ENCODE data around the gene C1QTNF4. TPM values are rescaled to one million over a fixed set of nuclear protein-coding genes. Genes with fewer than 3 reads are reported as not detected.
"Not testable (repeated sequence)": the region's sequence is repeated elsewhere in the genome, so short reads cannot be mapped to it uniquely, and the experiment has no call there.

The C1QTNF4 gene
- total RNA-seq (1 to 10 TPM in 3 of 5 donors, under 1 TPM in 2; 0.53 to 2.0 (median 1.5) TPM), total RNA-seq (0 to 0.50 (median 0.10) reads per million in 29 experiments)
- 0.13 TPM for total RNA-seq (2013)

DNA sequence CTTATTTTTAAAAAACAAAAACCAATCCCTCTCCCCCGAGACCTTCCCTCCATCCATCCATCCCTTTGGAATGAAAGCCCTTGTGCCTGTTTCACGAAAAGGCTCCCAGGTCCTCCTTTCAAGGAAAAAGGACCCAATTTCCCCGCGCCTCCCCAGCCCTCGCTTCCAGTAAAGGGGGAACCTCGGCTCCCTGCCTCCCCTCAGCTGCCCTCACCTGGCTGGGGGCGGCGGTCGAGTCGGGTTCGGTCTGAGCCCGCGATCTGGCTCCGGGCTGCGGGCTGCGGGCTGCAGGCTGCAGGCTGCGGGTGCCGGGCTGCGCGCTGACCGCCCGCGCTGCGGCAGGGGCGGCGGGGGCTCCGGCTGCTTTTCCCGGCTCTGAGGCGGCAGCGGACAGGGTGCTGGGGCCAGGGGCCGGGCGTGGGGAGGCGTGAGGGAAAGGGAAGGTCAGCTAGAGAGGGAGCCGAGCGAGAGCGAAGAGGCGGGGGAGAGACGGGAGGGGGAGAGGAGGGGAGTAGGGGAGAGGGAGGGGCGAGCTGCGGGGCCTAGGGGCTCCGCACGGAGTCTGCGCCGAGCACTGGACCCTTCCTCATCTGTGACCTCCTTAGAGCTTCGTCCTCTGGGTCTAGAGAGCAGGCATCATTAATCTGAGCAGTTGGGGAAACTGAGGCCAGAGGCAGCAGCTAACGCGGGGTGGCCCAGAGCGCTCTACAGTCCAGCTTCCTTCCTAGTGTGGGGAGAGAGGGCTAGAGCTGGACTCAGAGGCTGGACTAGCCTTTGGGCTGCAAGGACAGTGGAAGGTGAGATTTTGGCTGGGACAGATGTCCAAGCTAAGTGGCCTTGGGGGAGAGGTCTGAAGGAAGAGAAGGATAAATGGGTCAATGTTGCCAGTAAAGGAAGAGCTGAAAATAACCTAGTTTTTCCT is at the start of gene C1QTNF4:
C1QTNF4 (minus strand) TSS at position 478 of the 922 bp plus-strand sequence. CDS start 3,601 bp downstream, outside the sequence.
- H3K4me3 ChIP-seq (ENCODE audit: control insufficient read depth in 1 of 2, extremely low read depth in 1 of 2, low read length in 1 of 2): no peak within 1 kb of the TSS
- ATAC-seq (replicated peaks in 1 of 4): no peak
- no peak for DNase-seq
- POLR2A ChIA-PET: no interaction called here
- CTCF ChIA-PET: no interaction called here
- no peaks in the 10 kb centered on the region for H3K36me3 ChIP-seq (ENCODE audit: control insufficient read depth in 2 of 2, extremely low read depth in 1 of 2, insufficient read depth in 1 of 2, low read length in 1 of 2)
- H3K27ac ChIP-seq (ENCODE audit: low read length): no peak within 1 kb of the TSS
- no peaks in the 10 kb centered on the region for H3K9me3 ChIP-seq
- no peaks in the 10 kb centered on the region for H3K9me3 Mint-ChIP-seq
- no peak within 1 kb of the TSS for H3K27ac Mint-ChIP-seq
- H3K36me3 Mint-ChIP-seq: no peaks in the 10 kb centered on the region
- H3K27me3 Mint-ChIP-seq: peaks cover 23 to 36% of the 10 kb centered on the region in 2 donors
- peaks cover 0 to 45% of the 10 kb centered on the region in 2 experiments for H3K27me3 ChIP-seq (replicated peaks in 1 of 2; ENCODE audit: control insufficient read depth in 2 of 2, extremely low read depth in 1 of 2, insufficient read depth in 2 of 2, low read length in 1 of 2)
- H3K4me1 Mint-ChIP-seq: peaks cover 0 to 10% (median 5%) of the 10 kb centered on the region in 3 donors
- peaks cover 0 to 15% of the 10 kb centered on the region in 2 experiments for H3K4me1 ChIP-seq (ENCODE audit: control insufficient read depth in 1 of 2, extremely low read depth in 1 of 2, insufficient read depth in 2 of 2, low read length in 2 of 2)
- H3K4me3 Mint-ChIP-seq: peak within 1 kb of the TSS in 1 of 3 donors; percentile 35
- 6% methylated on average over 45 of the region's 48 CpGs for WGBS (ENCODE audit: insufficient coverage)

DNA sequence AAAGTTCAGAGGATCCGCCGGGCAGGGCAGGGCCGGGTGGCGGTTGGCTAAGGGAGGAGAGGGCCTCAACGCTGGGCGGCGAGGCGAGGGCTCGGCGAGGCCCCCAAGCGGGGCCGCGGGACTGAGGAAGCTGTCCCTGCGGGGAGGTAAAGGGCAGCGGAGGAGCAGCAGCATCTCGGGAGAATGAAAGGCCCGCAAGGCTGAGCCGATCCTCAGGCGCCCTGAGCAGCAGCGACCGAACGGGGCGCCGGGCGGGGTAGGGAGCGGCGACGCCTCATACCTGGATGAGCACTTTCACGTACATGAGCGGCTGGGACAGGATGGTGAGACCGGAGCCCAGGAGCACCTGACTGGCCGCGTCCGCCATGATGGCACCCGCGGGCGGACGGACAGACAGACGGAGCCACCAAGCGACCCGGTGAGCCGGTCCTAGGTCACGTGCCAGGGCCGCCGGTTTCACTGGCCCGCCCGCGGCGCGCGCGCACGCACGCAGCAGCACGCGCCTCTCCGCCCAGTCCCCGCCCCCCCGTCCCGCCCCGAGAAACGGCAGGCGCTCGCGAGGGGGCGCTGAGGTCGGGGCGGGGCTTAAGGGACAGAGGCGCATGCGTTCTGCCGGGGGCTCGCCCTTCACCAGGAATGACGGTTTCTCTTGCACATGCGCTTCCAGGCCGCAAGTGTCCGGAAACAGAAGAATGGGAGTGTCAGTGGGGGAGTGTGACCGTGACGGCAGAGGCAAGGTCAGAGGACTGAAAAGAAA is 48.1 kb upstream of the C1QTNF4 start, which contains the start of gene MTCH2:
MTCH2 (minus strand) TSS at position 461 of the 757 bp plus-strand sequence; CDS start at position 367, 94 bp downstream.
- no peaks in the 10 kb centered on the region for H3K27me3 ChIP-seq (replicated peaks in 1 of 2; ENCODE audit: control insufficient read depth in 2 of 2, extremely low read depth in 1 of 2, insufficient read depth in 2 of 2, low read length in 1 of 2)
- DNase-seq (peak; percentile 87 to 98 (median 92)), ATAC-seq (replicated peaks in 1 of 4) (peak; percentile 89 to 95 (median 91))
- H3K27me3 Mint-ChIP-seq: no peaks in the 10 kb centered on the region
- ChIA-PET CTCF (interaction anchor here in 1 of 2 donors (0.5 kb wide), 1 partner anchor 33 kb away, joined by 6 read pairs; no protein-coding TSS in a partner anchor), POLR2A (interaction anchor here in 1 of 2 donors (0.6 kb wide), 1 partner anchor 1795 kb away, joined by 6 read pairs; no protein-coding TSS in a partner anchor)
- peak within 1 kb of the TSS; percentile 88 for H3K27ac ChIP-seq (ENCODE audit: low read length)
- no peaks in the 10 kb centered on the region for H3K9me3 ChIP-seq
- peak within 1 kb of the TSS; percentile 78 to 99 for H3K4me3 ChIP-seq (ENCODE audit: control insufficient read depth in 1 of 2, extremely low read depth in 1 of 2, low read length in 1 of 2)
- under 1% methylated on average over 78 of the region's 78 CpGs for WGBS (ENCODE audit: insufficient coverage)
- H3K27ac Mint-ChIP-seq: peak within 1 kb of the TSS; percentile 92 to 96
- peaks cover 8 to 24% of the 10 kb centered on the region in 2 experiments for H3K4me1 ChIP-seq (ENCODE audit: control insufficient read depth in 1 of 2, extremely low read depth in 1 of 2, insufficient read depth in 2 of 2, low read length in 2 of 2)
- H3K36me3 ChIP-seq (ENCODE audit: control insufficient read depth in 2 of 2, extremely low read depth in 1 of 2, insufficient read depth in 1 of 2, low read length in 1 of 2): peaks cover 0 to 8% of the 10 kb centered on the region in 2 donors
- peaks cover 16% of the 10 kb centered on the region for H3K36me3 Mint-ChIP-seq
- peak within 1 kb of the TSS; percentile 90 to 96 (median 92) for H3K4me3 Mint-ChIP-seq
- H3K9me3 Mint-ChIP-seq: no peaks in the 10 kb centered on the region
- peaks cover 19 to 32% (median 28%) of the 10 kb centered on the region in 3 donors for H3K4me1 Mint-ChIP-seq

DNA sequence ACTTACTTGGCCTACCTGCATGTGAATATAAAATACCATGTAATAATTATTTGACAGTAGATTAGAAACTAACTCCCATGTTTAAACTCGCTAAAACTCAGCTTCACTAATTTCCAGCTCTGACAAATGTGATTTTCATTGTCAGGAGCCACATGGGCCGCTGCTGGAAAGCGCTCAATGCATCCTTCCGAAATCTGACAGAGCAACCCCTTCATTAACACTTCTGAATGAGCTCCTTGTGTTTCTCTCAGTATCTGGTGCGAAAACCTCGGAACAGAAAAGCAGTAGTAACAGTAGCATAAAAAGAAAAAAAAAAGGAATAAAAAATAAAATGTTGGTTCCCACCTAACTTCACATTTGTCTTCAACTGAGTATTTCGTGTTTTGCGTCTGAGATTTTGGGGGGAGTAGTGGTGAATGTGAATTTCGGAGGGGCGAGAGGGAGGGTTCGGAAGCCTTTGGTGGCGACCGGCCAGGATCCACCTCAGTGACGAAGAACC is 47.4 kb upstream of the C1QTNF4 start:
- DNase-seq (no peak), ATAC-seq (replicated peaks in 1 of 4) (no peak)
- no peaks in the 10 kb centered on the region for H3K27me3 ChIP-seq (replicated peaks in 1 of 2; ENCODE audit: control insufficient read depth in 2 of 2, extremely low read depth in 1 of 2, insufficient read depth in 2 of 2, low read length in 1 of 2)
- Mint-ChIP-seq H3K9me3 (no peaks in the 10 kb centered on the region), H3K27me3 (no peaks in the 10 kb centered on the region), H3K36me3 (peaks cover 19% of the 10 kb centered on the region), H3K4me3 (peak overlapping the region; percentile 90 to 96 (median 92)), H3K27ac (peak overlapping the region; percentile 92 to 95), H3K4me1 (peaks cover 19 to 32% (median 28%) of the 10 kb centered on the region in 3 donors)
- no peaks in the 10 kb centered on the region for H3K9me3 ChIP-seq
- peak overlapping the region; percentile 88 for H3K27ac ChIP-seq (ENCODE audit: low read length)
- peaks cover 0 to 8% of the 10 kb centered on the region in 2 donors for H3K36me3 ChIP-seq (ENCODE audit: control insufficient read depth in 2 of 2, extremely low read depth in 1 of 2, insufficient read depth in 1 of 2, low read length in 1 of 2)
- POLR2A ChIA-PET: interaction anchor here in 1 of 2 donors (0.6 to 0.7 kb wide), 2 partner anchors 1539 to 1795 kb away, joined by 4 to 6 read pairs; no protein-coding TSS in a partner anchor
- H3K4me3 ChIP-seq (ENCODE audit: control insufficient read depth in 1 of 2, extremely low read depth in 1 of 2, low read length in 1 of 2): peak overlapping the region; percentile 77 to 99
- WGBS (ENCODE audit: insufficient coverage): 5% methylated on average over 8 of the region's 14 CpGs
- CTCF ChIA-PET: interaction anchor here in 1 of 2 donors (0.5 kb wide), 1 partner anchor 34 kb away, joined by 6 read pairs; no protein-coding TSS in a partner anchor
- peaks cover 8 to 24% of the 10 kb centered on the region in 2 experiments for H3K4me1 ChIP-seq (ENCODE audit: control insufficient read depth in 1 of 2, extremely low read depth in 1 of 2, insufficient read depth in 2 of 2, low read length in 2 of 2)

DNA sequence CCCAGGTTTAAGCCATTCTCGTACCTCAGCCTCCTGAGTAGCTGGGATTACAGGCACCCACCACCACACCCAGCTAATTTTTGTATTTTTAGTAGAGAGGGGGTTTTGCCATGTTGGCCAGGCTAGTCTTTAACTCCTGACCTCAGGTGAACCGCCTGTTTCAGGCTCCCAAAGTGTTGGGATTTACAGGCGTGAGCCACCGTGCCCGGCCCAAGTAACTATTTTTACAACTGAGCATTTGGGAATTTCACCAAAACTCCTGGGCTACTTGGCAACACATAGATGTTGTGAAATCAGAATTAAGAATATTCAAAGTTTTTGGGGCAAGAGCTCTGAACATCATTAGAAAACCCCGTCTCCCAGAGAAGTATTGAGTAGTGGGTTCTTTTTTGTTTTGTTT is 46.3 kb upstream of the C1QTNF4 start:
- H3K27me3 ChIP-seq (replicated peaks in 1 of 2; ENCODE audit: control insufficient read depth in 2 of 2, extremely low read depth in 1 of 2, insufficient read depth in 2 of 2, low read length in 1 of 2); H3K27ac Mint-ChIP-seq; H3K36me3 ChIP-seq (ENCODE audit: control insufficient read depth in 2 of 2, extremely low read depth in 1 of 2, insufficient read depth in 1 of 2, low read length in 1 of 2); H3K9me3 Mint-ChIP-seq; H3K4me3 ChIP-seq (ENCODE audit: control insufficient read depth in 1 of 2, extremely low read depth in 1 of 2, low read length in 1 of 2); H3K27ac ChIP-seq (ENCODE audit: low read length); H3K9me3 ChIP-seq; ATAC-seq (replicated peaks in 1 of 4); H3K27me3 Mint-ChIP-seq; POLR2A ChIA-PET; DNase-seq: not testable (repeated sequence)
- Mint-ChIP-seq H3K4me3 (peak overlapping the region; percentile 25 to 90 (median 28)), H3K36me3 (peaks cover 21% of the 10 kb centered on the region), H3K4me1 (peaks cover 19 to 32% (median 28%) of the 10 kb centered on the region in 3 donors)
- peaks cover 8 to 24% of the 10 kb centered on the region in 2 experiments for H3K4me1 ChIP-seq (ENCODE audit: control insufficient read depth in 1 of 2, extremely low read depth in 1 of 2, insufficient read depth in 2 of 2, low read length in 2 of 2)
- CTCF ChIA-PET: interaction anchor here in 1 of 2 donors (0.5 kb wide), 1 partner anchor 80 kb away, joined by 3 read pairs; no protein-coding TSS in a partner anchor
- WGBS (ENCODE audit: insufficient coverage): 96% methylated on average over 4 of the region's 6 CpGs

DNA sequence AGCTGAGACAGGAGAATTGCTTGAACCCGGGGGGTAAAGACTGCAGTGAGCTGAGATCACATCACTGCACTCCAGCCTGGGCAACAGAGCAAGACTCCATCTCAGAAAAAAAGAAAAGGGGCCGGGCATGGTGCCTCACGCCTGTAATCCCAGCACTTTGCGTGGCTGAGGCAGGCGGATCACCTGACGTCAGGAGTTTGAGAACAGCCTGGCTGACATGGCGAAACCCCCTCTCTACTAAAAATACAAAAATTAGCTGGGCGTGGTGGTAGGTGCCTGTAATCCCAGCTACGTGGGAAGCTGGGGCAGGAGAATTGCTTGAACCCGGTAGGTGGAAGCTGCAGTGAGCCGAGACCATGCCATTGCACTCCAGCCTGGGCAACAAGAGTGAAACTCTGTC is 42.1 kb upstream of the C1QTNF4 start:
- ATAC-seq (replicated peaks in 1 of 4); H3K9me3 Mint-ChIP-seq; H3K4me1 ChIP-seq (ENCODE audit: control insufficient read depth in 1 of 2, extremely low read depth in 1 of 2, insufficient read depth in 2 of 2, low read length in 2 of 2); H3K27ac Mint-ChIP-seq; H3K4me3 ChIP-seq (ENCODE audit: control insufficient read depth in 1 of 2, extremely low read depth in 1 of 2, low read length in 1 of 2); H3K27me3 ChIP-seq (replicated peaks in 1 of 2; ENCODE audit: control insufficient read depth in 2 of 2, extremely low read depth in 1 of 2, insufficient read depth in 2 of 2, low read length in 1 of 2); H3K4me3 Mint-ChIP-seq; CTCF ChIA-PET; DNase-seq; H3K27me3 Mint-ChIP-seq; H3K9me3 ChIP-seq; H3K27ac ChIP-seq (ENCODE audit: low read length): not testable (repeated sequence)
- WGBS (ENCODE audit: insufficient coverage): 100% methylated on average over 5 of the region's 11 CpGs
- H3K36me3 Mint-ChIP-seq: peaks cover 43% of the 10 kb centered on the region
- H3K36me3 ChIP-seq (ENCODE audit: control insufficient read depth in 2 of 2, extremely low read depth in 1 of 2, insufficient read depth in 1 of 2, low read length in 1 of 2): peaks cover 5 to 33% of the 10 kb centered on the region in 2 donors
- POLR2A ChIA-PET: interaction anchor here in 1 of 2 donors (0.7 kb wide), 1 partner anchor 1636 kb away, joined by 3 read pairs; no protein-coding TSS in a partner anchor
- H3K4me1 Mint-ChIP-seq: peaks cover 5 to 17% (median 12%) of the 10 kb centered on the region in 3 donors
